ENCODE results near the gene THBS4.

- TF ChIP-seq POLR2A (IDR thresholded peaks at IDR 0.05; ENCODE audit: low read depth) (no peak), CTCF (IDR thresholded peaks at IDR 0.05) (no peak), POLR2AphosphoS5 (IDR thresholded peaks at IDR 0.05) (no peak), EP300 (IDR thresholded peaks at IDR 0.05) (no peak)
These were observed 47.1 kb downstream of the THBS4 start for GRCh38 chr5:80082281-80082680.
